Colon (tissue), 2 donors: ENCODE measurements around the gene DCAF4.
"Not testable (repeated sequence)": the region's sequence is repeated elsewhere in the genome, so short reads cannot be mapped to it uniquely, and the experiment has no call there.

ENCODE experiments used
- FAIRE-seq: peaks from 2 replicates; lab custom pipeline; 2012; peaks lifted over from hg19 to GRCh38; lab: Jason Lieb, UNC
- donor health status: control.
- donor health status: control.

Gene DCAF4

DNA sequence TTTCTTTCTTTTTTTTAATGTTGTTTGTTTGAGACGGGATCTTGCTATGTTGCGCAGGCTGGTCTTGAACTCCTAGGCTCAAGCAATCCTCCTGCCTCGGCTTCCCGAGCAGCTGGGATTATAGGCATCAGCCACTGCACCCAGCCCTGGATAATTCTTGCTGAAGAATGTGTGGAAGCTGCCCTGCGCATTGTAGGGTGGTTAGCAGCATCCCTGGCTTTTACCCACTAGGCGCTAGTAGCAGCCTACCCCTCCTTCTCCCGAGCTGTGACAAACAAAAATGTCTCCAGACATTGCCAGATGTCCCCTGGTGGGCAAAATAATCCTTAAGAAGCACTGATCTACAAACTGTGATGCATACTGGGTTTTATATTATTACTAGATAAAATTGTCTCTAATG, 6.6 kb downstream of the DCAF4 start:
- FAIRE-seq = no peak

DNA sequence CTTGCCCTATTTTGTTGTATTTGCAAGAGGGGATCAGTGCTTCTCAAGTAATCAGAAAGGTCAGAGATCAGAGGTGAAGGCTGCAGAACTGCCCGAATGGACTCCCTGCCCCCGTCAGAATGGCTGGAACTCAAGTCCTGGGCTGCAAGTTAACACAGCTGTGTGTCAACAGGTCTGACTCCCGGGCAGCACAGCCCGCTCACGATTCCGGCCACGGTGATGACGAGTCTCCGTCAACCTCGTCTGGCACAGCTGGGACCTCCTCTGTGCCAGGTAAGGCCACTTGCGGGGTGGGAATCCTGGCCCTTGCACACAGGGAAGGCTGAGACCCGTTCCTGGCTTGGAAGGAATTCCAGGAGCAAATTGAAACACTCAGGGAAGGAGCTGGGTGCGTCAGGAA, 13.4 kb downstream of the DCAF4 start:
- FAIRE-seq = no peak

DNA sequence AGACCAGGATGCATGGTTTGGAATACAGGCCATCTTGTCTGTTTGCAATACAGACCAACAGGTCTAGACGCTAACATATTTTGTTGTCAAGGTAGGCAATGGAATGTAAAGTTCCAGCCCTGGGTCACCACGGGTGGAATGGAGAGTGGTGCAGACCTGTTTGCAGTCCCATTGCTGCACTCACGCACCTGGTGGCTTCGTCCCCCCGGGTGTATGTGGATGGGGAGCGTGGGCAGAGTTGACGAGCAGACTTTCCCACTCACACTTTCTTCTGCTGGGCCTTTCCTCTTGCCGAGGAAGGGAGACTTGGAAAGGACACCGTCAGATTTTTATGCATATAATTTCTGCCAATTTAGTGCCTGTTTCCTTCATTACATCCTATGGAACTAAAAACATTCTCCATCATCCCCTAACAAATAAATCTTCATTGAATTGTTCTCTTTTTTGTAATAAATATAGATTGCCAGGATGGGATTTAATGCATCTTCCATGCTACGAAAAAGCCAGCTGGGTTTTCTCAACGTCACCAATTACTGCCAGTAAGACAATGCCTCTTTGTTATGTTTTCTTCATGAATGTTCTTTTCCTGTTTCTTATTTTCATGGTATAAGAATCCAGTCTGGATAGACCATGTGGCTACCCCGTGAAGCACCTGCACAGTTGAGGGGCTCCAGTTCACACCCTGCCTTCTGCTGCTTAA, 15.2 kb downstream of the DCAF4 start:
- no peak for FAIRE-seq

DNA sequence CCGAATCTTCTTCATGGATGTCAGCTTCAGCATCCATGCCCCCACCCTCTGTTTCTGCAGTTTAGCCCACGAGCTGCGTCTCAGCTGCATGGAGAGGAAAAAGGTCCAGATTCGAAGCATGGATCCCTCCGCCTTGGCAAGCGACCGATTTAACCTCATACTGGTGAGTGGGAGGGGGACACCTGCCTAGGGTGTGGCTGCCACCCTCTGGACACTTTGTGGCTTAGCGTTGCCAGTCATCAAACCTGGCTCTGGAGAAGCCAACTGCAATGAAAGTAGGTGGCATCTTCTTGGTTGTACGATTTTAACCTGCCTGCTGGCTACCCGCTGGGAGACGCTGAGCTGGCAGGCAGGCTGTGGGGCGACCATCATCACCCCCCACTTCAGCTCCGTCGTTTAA, 16.7 kb downstream of the DCAF4 start:
- no peak for FAIRE-seq

DNA sequence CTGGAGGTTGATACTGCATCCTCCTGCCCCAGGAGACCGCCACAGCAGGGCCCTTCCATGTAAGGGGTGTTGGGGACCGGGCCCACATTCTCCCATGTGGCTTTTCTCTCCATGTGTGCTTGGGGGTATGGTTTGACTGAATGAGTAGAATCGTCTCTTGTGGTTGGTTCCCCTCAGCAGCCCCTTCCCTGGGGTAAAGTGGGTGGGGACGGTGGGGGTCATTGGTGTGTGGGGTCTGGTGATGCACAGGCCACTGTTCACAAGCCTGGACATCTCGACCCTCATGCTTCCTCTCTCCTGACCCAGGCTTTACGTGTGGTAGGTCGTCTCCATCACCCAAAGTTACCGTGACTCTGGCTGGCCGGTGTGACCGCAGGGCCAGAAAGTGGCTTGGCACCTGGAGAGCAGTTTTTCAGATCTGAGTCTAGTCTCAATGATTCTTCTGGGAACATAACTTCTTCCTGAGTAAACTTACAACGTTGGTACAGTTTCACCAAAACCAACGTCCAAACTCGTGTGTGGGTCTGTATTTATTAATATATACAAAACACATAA, 17.7 kb downstream of the DCAF4 start:
- no peak for FAIRE-seq

DNA sequence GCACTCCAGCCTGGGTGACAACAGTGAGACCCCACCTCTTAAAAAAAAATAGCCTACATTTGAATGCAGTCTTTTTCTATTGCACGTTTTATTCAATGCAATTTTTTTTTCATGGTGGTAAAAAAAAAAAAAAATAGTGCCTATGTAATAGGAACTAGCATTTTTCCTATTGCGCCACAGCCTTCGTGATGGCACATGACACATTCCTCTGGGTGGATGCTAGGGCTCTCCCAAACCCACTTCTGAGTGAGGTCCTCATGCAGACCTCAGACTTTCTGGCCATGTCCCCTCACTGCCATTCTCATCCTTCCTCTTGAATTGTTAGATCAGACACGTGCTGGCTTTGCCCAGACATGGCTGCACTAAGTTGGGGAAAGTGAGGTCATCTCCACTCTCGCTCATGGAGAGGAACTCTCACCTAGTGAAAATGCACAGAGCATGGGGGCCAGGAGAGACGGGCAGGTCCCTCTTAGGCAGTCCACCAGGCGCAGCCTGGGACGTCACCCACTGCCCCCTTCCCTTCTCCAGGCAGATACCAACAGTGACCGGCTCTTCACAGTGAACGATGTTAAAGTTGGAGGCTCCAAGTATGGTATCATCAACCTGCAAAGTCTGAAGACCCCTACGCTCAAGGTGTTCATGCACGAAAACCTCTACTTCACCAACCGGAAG, 19.2 kb downstream of the DCAF4 start:
- FAIRE-seq = no peak

DNA sequence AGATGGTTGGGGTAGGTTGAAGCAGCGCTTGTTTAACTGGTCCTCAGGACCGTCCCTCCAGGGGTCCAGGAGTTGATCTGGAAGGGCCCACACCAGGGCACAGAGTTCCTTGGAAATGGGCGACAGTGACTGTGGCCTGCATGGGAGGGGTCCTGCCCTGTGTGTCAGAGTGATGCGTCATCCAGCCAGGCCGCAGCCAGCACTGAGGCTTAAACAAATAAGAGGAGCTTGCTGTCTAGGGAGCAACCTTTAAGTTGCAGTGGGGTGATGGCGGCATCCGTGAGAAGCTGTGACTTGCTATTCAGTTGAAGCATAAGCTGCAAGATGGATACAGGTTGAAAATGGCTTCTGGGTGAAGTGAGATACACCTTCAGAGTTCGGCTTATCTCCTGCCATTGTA, 20.2 kb downstream of the DCAF4 start:
- no peak for FAIRE-seq

DNA sequence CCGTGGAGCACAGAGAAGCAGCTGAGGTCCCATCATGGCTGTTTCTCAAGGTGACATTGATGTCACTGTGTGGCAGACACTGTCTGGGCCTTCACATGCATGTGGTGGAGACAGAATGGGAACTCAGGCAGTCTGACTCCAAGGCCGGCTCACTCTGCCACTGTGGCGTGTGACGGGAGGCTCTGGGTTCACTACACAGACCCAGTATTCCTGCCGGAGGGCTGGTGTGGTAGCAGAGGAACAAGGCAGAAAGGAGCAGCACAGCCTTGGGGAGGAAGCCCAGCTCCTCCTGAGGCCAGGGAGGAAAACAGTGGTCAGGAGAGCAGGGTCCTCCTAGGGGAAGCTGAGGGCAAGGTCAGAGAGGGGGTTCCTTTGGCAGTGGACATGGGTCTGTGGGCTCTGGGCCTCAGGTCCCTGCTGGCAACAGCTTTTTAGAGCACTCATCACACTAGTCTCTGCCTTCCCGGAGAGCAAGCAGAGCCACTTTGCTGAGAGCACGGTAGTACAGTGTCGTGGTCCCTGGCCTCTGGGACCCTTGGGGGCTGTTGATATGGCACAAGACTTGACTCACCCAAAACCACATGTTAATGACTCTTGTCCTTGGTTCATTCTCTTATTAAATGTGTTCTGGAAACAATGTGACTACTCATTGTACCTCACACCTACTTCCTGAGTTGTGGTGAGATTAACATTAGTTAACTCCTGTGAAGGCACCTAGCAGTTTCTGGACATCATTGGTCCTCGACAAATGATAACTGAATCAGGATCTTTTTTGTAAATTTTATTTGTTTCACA, 21.3 kb downstream of the DCAF4 start:
- no peak for FAIRE-seq

DNA sequence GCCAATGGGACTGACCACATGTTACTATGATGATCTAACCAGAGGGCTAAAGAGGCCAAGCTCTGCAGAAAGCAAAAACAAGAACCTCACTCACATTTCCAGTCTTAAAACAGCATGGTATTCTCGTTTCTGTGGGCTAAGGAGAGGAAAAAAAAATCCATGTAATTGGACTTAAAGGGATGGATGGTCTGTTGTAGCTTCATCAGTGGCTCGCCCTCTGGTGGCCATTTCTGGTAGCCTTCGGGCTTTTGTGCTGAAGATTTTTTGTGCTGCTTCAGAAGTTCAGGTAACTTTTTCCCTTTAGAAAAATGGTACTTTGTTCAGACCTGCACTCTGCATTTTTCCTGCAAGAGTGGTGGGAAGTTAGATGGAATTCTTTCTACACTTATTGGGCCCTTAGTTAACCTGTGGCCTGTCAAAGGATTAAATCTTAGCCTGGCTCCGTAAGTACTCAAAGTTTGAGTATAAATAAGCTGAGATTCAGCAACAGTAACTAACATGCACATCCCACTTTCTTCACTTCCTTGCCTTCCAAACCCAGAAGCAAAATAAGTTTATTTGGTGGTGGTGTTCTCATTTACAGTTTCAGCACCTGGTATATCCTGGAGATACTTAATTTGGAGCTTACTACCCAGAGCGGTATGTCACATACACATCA, 22.3 kb downstream of the DCAF4 start:
- FAIRE-seq = no peak

DNA sequence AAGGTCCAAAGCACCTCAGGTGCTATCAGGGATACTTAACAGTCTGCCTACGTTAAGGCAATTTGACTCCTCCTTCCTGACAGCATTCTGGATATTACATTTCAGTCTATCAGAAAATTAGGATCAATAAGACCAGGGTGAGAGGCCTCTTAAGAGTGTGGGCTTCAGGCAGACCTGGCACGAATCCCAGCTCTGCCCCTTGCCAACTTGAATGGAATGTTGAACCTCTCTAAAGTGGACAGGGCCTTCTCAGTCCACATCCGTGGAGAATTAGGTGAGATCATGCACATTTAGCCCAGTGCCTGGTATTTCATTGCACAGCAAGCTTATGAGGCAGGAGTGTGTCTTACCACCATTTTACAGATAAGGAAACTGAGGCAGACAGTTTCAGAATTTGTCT, 25.9 kb downstream of the DCAF4 start:
- no peak for FAIRE-seq

DNA sequence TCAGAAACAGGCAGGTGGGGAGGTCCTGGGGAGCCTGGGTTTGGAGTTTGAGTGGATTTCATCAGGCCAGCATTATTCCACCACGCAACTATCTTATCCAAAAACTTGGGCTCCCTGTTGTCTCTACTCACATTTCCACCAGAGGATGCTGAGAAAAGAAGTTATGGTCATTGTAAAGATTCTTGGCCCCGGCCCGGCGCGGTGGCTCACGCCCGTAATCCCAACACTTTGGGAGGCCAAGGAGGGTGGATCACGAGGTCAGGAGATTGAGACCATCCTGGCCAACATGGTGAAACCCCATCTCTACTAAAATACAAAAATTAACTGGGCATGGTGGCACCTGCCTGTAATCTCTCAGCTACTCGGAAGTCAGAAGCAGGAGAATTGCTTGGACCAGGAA, 30.5 kb downstream of the DCAF4 start:
- FAIRE-seq = not testable (repeated sequence)

DNA sequence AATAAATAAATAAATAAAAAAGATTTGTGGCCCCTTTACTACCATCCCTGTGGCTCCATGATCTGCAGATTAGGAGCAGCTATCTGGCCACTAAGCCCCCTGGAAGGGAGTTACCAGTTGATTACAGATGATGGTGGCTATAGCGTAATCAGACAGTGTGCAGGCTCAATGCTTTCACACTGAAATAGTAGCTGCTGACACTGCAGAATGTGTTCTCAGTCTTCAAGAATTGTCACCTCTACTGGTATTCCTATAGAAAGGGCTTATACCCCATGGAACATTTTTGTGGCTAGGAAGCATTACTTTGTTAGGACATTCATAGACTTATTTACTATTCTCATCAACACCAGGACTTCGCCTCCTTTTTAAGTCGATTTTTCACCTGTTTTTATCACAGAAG, 30.9 kb downstream of the DCAF4 start:
- FAIRE-seq = no peak

DNA sequence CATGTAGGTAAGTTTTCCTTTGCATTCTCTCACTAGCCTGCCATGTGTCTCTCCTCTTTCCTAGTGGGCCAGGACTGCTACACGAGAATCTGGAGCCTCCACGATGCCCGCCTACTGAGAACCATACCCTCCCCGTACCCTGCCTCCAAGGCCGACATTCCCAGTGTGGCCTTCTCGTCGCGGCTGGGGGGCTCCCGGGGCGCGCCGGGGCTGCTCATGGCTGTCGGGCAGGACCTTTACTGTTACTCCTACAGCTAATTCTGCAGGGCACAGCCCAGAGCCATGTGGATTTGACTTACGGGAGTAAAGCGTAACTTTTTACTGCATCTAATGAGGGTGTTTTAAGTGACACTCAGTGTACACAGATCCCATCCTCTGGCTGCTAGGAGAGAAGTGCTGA, 32.3 kb downstream of the DCAF4 start:
- FAIRE-seq = no peak

DNA sequence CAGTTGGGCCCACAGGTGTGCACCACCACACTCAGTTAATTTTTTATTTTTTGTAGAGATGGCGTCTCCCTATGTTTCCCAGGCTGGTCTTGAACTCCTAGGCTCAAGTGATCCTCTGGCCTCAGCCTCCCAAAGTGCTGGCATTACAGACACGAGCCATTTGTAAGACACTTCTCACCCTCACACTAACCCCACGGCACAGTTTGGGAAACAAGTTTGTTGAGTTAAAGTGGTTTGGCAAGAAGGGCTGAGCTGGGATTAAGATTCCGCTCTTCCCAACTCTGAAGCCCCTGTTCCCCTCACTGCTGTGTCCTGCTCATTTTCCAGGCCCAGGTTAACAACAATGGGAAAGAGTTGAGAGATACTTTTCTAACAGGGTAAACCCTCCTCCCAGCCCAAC, 34.8 kb downstream of the DCAF4 start:
- not testable (repeated sequence) for FAIRE-seq

DNA sequence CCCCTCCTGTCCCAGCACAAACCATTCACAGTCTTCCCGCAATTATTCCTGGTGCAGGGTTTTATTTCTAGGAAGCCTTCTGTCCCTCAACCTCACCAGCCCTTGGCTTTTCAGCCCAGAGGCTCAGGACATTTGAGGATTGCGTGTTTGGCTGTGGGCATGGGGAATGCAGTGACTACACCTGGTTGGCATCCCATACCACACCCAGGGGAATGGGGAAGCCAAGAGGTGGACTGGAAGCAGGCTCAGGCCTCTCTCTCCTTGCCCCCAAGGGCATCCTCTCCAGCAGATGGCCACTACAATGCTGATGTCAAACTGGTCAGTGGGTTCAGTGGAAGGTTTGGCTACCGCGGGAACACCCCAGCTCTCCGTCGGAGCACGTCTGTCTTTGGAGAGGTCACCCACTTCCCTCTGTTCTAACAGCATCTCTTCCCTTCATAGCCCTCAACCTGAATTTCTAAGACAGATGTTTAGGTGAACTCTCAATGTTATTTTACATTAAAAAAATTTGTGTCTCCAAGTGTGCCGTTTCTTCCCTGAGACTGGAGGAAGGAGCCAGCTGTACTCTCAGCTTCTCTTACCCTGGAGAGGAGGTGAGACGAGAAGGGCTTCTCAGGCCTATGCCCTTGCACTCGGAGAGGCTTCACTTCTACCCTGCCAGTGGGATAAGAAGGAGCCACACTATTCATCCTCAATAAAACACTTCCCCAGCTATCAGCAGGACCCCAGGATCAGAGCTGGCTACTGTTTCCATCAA, 35.5 kb downstream of the DCAF4 start:
- no peak for FAIRE-seq

DNA sequence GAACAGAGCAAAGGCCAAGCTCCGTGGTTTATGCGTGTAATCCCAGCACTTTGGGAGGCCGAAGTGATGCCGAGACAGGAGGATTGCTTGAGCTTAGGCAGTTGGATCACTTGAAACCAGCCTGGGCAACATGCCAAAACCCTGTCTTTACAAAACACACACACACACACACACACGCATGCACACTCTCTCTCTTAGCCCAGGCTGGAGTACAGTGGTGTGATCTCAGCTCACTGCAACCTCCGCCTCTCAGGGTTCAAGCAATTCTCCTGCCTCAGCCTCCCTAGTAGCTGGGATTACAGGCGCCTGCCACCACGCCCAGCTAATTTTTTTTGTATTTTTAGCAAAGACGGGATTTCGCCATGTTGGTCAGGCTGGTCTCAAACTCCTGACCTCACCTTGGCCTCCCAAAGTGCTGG, 36.1 kb downstream of the DCAF4 start:
- not testable (repeated sequence) for FAIRE-seq

DNA sequence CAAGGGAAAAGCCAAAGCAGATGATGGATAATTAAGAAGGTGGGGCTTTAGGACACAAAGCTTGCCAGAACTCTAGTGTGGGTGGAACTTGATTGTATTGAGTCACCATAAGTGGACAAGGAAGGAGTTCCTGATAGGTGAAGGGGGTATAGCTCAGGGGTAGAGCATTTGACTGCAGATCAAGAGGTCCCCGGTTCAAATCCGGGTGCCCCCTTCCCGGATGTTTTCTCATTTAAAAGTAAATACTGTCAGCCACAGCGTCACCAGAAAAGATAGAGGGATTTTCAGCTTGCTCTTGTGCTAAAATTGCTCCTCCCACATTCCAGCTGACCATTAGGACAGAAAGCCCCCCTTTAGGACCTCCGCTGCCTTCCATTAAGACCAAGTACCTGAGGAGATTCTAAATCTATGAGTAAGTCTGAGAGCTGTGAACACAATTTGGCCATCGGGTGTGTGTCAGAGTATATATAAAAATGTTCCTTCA, 36.6 kb downstream of the DCAF4 start:
- no peak for FAIRE-seq

DNA sequence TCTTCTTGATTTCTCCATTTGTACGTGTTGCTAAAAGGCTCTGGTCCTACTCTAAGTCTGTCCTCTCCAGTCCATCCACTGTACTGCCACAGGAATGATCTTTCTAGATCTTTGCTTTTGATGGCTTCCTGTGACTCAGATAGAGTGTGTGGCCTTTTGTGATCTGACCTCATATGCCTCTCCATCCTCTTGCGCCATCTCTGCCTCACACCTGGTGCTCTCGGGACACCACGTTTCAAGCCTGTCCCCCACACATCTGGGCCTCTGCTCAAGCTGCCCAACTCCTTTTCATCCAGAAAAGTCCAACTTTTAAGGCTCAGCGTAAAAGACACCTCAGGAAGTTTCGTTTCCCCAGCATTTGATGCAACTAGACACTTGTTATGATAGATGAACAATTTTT, 39.0 kb downstream of the DCAF4 start:
- FAIRE-seq = no peak

DNA sequence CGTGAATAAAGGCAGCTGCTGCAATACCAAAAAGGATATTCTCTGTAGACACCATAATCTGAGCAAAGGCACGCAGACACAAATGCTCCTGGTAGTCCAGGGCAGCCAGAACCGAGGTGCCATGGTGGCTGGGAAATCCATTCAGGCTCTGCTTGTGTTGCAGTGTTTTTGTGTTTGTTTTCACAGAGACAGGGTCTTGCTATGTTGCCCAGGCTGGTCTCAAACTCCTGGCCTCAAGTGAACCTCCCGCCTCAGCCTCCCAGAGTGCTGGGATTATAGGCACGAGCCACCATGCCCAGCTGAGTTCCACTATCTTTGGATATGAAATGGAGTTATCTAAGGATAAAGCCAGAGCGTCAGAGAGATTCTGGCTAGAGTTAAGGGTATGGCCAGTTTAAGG, 39.8 kb downstream of the DCAF4 start:
- no peak for FAIRE-seq

DNA sequence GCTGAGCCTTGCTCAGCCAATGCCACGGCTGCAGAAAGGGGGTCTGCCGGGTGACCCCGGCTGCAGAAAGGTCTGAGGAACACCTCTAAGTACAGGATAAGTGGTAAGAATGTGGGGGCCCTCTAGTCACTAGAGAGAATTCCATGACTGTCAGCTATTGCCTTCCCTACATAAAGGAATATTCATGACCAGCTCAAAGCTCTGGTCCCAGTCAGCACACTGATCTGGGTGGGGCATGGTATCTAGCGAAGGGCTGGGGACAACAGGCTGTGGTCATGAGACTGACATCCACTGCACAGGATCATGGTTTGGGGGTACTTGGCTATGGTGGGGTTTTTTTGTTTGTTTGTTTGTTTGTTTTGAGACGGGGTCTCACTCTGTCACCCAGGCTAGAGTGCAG, 42.1 kb downstream of the DCAF4 start:
- no peak for FAIRE-seq

DNA sequence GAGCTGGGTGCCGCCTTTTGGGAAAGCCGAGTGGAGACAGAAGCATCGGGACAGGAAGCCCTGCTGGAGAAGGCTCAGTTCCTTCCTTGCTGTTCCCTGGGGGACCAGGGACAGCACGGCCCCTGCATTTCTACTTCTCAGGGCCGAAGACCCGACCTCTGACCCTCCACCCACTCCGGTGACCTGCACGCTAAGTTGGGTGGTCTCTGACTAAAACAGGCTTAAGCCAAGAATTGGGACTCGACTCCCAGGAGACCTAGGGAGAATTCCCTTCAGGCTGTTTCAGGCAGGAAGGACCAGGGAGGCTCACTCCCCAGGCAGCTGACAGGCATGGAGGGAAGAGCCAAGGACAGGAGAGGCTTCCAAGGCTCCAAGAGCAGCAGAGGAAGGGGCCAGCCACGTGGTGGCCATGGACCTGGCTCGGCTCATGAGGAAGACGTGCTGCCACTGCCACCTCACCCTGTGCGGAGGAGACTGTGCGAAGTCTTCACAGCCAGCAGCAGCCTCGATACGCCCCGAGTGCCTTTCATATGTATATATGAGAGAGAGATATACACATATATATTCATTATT, 43.9 kb downstream of the DCAF4 start:
- no peak for FAIRE-seq
